ENCODE results near the gene S100PBP.
A peak's percentile ranks its signal among the peaks of the same experiment; 100 is the strongest.

S100PBP gene

GRCh38 chr1:32817159-32817814, at the start of gene S100PBP, which contains the start of gene YARS1:
Gene S100PBP (plus strand): TSS chr1:32817653. CDS start chr1:32826100, 8,447 bp downstream.
Gene YARS1 (minus strand): TSS chr1:32817358. CDS start chr1:32817244, 114 bp downstream.
- peak; percentile 95 to 98 for DNase-seq

GRCh38 chr1:32768110-32768850, 49.2 kb upstream of the S100PBP start:
- no peak for DNase-seq

- DNase-seq: no peak
These were observed 47.8 kb upstream of the S100PBP start for GRCh38 chr1:32769524-32770220.

GRCh38 chr1:32770221-32770731, 47.2 kb upstream of the S100PBP start:
- no peak for DNase-seq

- DNase-seq: no peak
These were observed 46.5 kb upstream of the S100PBP start for GRCh38 chr1:32770741-32771548.

GRCh38 chr1:32771561-32772280, 45.7 kb upstream of the S100PBP start:
- DNase-seq: no peak

- DNase-seq: no peak
These were observed 45.0 kb upstream of the S100PBP start for GRCh38 chr1:32772281-32773017.

GRCh38 chr1:32773018-32773763, 44.3 kb upstream of the S100PBP start:
- DNase-seq: peak; percentile 24 to 63

- DNase-seq: no peak
These were observed 43.5 kb upstream of the S100PBP start for GRCh38 chr1:32773764-32774463.

- no peak for DNase-seq
These were observed 43.0 kb upstream of the S100PBP start for GRCh38 chr1:32774464-32774808.

GRCh38 chr1:32774950-32775634, 42.4 kb upstream of the S100PBP start:
- DNase-seq: no peak

- no peak for DNase-seq
These were observed 41.7 kb upstream of the S100PBP start for GRCh38 chr1:32775640-32776337.

- DNase-seq: no peak
These were observed 38.2 kb upstream of the S100PBP start for GRCh38 chr1:32779242-32779641.

GRCh38 chr1:32780005-32780404, 37.4 kb upstream of the S100PBP start:
- no peak for DNase-seq

- no peak for DNase-seq
These were observed 36.7 kb upstream of the S100PBP start for GRCh38 chr1:32780628-32781234.

GRCh38 chr1:32782086-32782485, 35.4 kb upstream of the S100PBP start:
- no peak for DNase-seq

- DNase-seq: no peak
These were observed 33.6 kb upstream of the S100PBP start for GRCh38 chr1:32783851-32784250.

GRCh38 chr1:32784817-32785216, 32.6 kb upstream of the S100PBP start:
- no peak for DNase-seq

Measured in NCI-H1930 (cell line).